ENCODE data around the gene TSPAN1. TPM values are rescaled to one million over a fixed set of nuclear protein-coding genes. Genes with fewer than 3 reads are reported as not detected.

TSPAN1 gene
- total and polyA plus RNA-seq, 2 of the 13 experiments (the other 11 are each of a cell fraction or from before 2014, with no cell fraction given), result 1.7 to 2.9 TPM

DNA sequence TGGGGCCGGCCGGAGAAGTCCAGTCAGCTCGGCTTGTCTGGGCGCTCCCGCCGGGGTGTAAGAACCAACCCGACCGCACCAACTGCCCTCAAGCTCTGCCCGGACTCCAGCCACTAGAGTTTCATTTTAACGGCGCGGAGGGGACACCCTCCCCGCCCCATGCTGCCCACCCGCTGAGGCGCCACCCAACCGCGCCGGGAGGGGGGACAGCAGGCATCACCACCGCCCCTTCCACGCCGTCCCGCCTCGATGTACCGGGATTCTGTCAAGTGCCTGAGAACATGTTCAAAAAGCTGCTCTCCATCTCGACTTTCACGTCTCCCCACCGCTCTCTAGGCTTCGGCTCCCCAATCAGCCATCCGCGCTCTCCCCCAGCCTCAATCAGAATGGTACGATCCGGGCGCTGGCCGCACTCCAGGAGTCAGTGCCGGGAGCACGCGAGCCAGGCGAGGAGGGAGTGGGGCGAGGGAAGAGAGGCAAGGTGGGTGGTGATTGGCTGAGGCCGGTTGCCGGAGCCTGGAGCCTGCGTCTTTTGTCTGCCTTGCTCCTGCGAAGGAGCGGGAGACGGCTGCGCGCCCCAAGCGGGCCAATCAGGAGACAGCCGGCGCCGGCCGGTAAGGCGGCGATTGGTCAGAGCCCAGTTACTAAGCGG, 42.2 kb upstream of the TSPAN1 start, which contains the start of gene PIK3R3 (continued):
- TF ChIP-seq CBX2 (IDR thresholded peaks at IDR 0.05; ENCODE audit: low read depth, low read length) (no peak; the same call in 1 of the 2 replicates), CBX2 (CRISPR knock-in tag; IDR thresholded peaks at IDR 0.05; ENCODE audit: low read depth) (no peak), ZNF768 (CRISPR knock-in tag; IDR thresholded peaks at IDR 0.05) (peak; percentile 50; the same call in 1 of the 2 replicates), TOE1 (CRISPR knock-in tag; IDR thresholded peaks at IDR 0.05) (peak; percentile 79; the same call in 1 of the 2 replicates), PHF21A (CRISPR knock-in tag; IDR thresholded peaks at IDR 0.05) (peak; percentile 97), NFE2 (CRISPR knock-in tag; IDR thresholded peaks at IDR 0.05) (peak; percentile 44; the same call in 1 of the 2 replicates), ZNF556 (CRISPR knock-in tag; IDR thresholded peaks at IDR 0.05; ENCODE audit: borderline replicate concordance) (no peak), ZFP82 (CRISPR knock-in tag; IDR thresholded peaks at IDR 0.05; ENCODE audit: borderline replicate concordance) (peak; percentile 94), ARNT (IDR thresholded peaks at IDR 0.05) (no peak), JUN (CRISPR knock-in tag; IDR thresholded peaks at IDR 0.05) (peak; percentile 89)
- TF ChIP-seq, protein P1, sequence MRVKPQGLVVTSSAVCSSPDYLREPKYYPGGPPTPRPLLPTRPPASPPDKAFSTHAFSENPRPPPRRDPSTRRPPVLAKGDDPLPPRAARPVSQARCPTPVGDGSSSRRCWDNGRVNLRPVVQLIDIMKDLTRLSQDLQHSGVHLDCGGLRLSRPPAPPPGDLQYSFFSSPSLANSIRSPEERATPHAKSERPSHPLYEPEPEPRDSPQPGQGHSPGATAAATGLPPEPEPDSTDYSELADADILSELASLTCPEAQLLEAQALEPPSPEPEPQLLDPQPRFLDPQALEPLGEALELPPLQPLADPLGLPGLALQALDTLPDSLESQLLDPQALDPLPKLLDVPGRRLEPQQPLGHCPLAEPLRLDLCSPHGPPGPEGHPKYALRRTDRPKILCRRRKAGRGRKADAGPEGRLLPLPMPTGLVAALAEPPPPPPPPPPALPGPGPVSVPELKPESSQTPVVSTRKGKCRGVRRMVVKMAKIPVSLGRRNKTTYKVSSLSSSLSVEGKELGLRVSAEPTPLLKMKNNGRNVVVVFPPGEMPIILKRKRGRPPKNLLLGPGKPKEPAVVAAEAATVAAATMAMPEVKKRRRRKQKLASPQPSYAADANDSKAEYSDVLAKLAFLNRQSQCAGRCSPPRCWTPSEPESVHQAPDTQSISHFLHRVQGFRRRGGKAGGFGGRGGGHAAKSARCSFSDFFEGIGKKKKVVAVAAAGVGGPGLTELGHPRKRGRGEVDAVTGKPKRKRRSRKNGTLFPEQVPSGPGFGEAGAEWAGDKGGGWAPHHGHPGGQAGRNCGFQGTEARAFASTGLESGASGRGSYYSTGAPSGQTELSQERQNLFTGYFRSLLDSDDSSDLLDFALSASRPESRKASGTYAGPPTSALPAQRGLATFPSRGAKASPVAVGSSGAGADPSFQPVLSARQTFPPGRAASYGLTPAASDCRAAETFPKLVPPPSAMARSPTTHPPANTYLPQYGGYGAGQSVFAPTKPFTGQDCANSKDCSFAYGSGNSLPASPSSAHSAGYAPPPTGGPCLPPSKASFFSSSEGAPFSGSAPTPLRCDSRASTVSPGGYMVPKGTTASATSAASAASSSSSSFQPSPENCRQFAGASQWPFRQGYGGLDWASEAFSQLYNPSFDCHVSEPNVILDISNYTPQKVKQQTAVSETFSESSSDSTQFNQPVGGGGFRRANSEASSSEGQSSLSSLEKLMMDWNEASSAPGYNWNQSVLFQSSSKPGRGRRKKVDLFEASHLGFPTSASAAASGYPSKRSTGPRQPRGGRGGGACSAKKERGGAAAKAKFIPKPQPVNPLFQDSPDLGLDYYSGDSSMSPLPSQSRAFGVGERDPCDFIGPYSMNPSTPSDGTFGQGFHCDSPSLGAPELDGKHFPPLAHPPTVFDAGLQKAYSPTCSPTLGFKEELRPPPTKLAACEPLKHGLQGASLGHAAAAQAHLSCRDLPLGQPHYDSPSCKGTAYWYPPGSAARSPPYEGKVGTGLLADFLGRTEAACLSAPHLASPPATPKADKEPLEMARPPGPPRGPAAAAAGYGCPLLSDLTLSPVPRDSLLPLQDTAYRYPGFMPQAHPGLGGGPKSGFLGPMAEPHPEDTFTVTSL (CRISPR knock-in tag; IDR thresholded peaks at IDR 0.05; ENCODE audit: borderline replicate concordance), result peak; percentile 65; the same call in 1 of the 2 replicates
- TF ChIP-seq, protein P2, sequence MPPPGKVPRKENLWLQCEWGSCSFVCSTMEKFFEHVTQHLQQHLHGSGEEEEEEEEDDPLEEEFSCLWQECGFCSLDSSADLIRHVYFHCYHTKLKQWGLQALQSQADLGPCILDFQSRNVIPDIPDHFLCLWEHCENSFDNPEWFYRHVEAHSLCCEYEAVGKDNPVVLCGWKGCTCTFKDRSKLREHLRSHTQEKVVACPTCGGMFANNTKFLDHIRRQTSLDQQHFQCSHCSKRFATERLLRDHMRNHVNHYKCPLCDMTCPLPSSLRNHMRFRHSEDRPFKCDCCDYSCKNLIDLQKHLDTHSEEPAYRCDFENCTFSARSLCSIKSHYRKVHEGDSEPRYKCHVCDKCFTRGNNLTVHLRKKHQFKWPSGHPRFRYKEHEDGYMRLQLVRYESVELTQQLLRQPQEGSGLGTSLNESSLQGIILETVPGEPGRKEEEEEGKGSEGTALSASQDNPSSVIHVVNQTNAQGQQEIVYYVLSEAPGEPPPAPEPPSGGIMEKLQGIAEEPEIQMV (CRISPR knock-in tag; IDR thresholded peaks at IDR 0.05; ENCODE audit: low read depth), result peak; percentile 93
- TF ChIP-seq, protein P3, sequence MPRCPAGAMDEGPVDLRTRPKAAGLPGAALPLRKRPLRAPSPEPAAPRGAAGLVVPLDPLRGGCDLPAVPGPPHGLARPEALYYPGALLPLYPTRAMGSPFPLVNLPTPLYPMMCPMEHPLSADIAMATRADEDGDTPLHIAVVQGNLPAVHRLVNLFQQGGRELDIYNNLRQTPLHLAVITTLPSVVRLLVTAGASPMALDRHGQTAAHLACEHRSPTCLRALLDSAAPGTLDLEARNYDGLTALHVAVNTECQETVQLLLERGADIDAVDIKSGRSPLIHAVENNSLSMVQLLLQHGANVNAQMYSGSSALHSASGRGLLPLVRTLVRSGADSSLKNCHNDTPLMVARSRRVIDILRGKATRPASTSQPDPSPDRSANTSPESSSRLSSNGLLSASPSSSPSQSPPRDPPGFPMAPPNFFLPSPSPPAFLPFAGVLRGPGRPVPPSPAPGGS (CRISPR knock-in tag; IDR thresholded peaks at IDR 0.05), result peak; percentile 99
- TF ChIP-seq, protein P4, sequence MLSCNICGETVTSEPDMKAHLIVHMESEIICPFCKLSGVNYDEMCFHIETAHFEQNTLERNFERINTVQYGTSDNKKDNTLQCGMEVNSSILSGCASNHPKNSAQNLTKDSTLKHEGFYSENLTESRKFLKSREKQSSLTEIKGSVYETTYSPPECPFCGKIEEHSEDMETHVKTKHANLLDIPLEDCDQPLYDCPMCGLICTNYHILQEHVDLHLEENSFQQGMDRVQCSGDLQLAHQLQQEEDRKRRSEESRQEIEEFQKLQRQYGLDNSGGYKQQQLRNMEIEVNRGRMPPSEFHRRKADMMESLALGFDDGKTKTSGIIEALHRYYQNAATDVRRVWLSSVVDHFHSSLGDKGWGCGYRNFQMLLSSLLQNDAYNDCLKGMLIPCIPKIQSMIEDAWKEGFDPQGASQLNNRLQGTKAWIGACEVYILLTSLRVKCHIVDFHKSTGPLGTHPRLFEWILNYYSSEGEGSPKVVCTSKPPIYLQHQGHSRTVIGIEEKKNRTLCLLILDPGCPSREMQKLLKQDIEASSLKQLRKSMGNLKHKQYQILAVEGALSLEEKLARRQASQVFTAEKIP (CRISPR knock-in tag; IDR thresholded peaks at IDR 0.05; ENCODE audit: borderline replicate concordance), result no peak
- TF ChIP-seq, protein P5, sequence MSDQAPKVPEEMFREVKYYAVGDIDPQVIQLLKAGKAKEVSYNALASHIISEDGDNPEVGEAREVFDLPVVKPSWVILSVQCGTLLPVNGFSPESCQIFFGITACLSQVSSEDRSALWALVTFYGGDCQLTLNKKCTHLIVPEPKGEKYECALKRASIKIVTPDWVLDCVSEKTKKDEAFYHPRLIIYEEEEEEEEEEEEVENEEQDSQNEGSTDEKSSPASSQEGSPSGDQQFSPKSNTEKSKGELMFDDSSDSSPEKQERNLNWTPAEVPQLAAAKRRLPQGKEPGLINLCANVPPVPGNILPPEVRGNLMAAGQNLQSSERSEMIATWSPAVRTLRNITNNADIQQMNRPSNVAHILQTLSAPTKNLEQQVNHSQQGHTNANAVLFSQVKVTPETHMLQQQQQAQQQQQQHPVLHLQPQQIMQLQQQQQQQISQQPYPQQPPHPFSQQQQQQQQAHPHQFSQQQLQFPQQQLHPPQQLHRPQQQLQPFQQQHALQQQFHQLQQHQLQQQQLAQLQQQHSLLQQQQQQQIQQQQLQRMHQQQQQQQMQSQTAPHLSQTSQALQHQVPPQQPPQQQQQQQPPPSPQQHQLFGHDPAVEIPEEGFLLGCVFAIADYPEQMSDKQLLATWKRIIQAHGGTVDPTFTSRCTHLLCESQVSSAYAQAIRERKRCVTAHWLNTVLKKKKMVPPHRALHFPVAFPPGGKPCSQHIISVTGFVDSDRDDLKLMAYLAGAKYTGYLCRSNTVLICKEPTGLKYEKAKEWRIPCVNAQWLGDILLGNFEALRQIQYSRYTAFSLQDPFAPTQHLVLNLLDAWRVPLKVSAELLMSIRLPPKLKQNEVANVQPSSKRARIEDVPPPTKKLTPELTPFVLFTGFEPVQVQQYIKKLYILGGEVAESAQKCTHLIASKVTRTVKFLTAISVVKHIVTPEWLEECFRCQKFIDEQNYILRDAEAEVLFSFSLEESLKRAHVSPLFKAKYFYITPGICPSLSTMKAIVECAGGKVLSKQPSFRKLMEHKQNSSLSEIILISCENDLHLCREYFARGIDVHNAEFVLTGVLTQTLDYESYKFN (CRISPR knock-in tag; conservative IDR thresholded peaks at IDR 0.05), result peak; percentile 64

Data from HepG2 (cell line).